PC-9 (cell line): ENCODE measurements around the gene ZC3H12A. TPM values are rescaled to one million over a fixed set of nuclear protein-coding genes. Genes with fewer than 3 reads are reported as not detected.
A peak's percentile ranks its signal among the peaks of the same experiment; 100 is the strongest.

Experiments used
- BruUV-seq: library from RNA; stranded (reverse); fragments of 400-500 nt; replicated peaks from 2 replicates; lab custom pipeline; 2021; lab: Mats Ljungman, UMichigan
- CTCF ChIA-PET: fragments of 300-600 bp; sonication (Branson Sonifier 250); formaldehyde crosslinking; loops from one replicate; lab custom pipeline; 2022; ENCODE audit warnings: antibody characterized with exemption; lab: Charles Lee
- POLR2A ChIA-PET: fragments of 300-600 bp; sonication (Branson Sonifier 250); formaldehyde crosslinking; loops from one replicate; lab custom pipeline; 2022; ENCODE audit warnings: antibody characterized with exemption; ENCODE audit not compliant: unreplicated experiment; lab: Charles Lee
- DNase-seq, 2 experiments: peaks; one replicate each; pipeline versions ENCODE4 v3.0.0 to v3.0.0-alpha.2; 2015 to 2022; ENCODE audit warnings: mixed read lengths in 1 of 2
- H2AFZ ChIP-seq: fragments of 200-600 bp; sonication (generic); 2 replicates; pipeline ENCODE4 v1.8.1; 2017; ENCODE audit warnings: antibody characterized with exemption
- H3F3A ChIP-seq: fragments of 200-600 bp; sonication (generic); 2 replicates; pipeline ENCODE4 v1.8.1; 2017; ENCODE audit warnings: antibody characterized with exemption, mild to moderate bottlenecking, low read depth; ENCODE audit not compliant: insufficient read depth
- H3K27ac ChIP-seq: fragments of 200-600 bp; sonication (generic); 2 replicates; pipeline ENCODE4 v1.6.1; 2016; ENCODE audit warnings: mixed run types
- H3K27me3 ChIP-seq: fragments of 200-600 bp; sonication (generic); 2 replicates; pipeline ENCODE4 v1.6.1; 2016; ENCODE audit warnings: low read depth, mixed run types; ENCODE audit not compliant: insufficient read depth
- H3K36me3 ChIP-seq: fragments of 200-600 bp; sonication (generic); 2 replicates; pipeline ENCODE4 v1.6.1; 2016; ENCODE audit warnings: low read depth, mixed run types
- H3K4me1 ChIP-seq: fragments of 200-600 bp; sonication (generic); replicated peaks from 2 replicates; pipeline ENCODE4 v1.6.1; 2016; ENCODE audit warnings: mixed run types; ENCODE audit not compliant: insufficient read depth
- H3K4me2 ChIP-seq: fragments of 200-600 bp; sonication (generic); 2 replicates; pipeline ENCODE4 v1.6.1; 2017; ENCODE audit warnings: mixed run types
- H3K4me3 ChIP-seq: fragments of 200-600 bp; sonication (generic); 2 replicates; pipeline ENCODE4 v1.6.1; 2016; ENCODE audit warnings: mixed run types
- H3K79me2 ChIP-seq: fragments of 200-600 bp; sonication (generic); 2 replicates; pipeline ENCODE4 v1.6.1; 2017; ENCODE audit warnings: low read depth, mixed run types
- H3K9me2 ChIP-seq: fragments of 200-600 bp; sonication (generic); 2 replicates; pipeline ENCODE4 v1.8.1; 2017; ENCODE audit warnings: mild to moderate bottlenecking; ENCODE audit not compliant: insufficient read depth
- H3K9me3 ChIP-seq: fragments of 200-600 bp; sonication (generic); 2 replicates; pipeline ENCODE4 v1.8.1; 2016; ENCODE audit warnings: low read depth; ENCODE audit not compliant: insufficient read depth
- H4K20me1 ChIP-seq: fragments of 200-600 bp; sonication (generic); 2 replicates; pipeline ENCODE4 v1.8.1; 2017; ENCODE audit not compliant: insufficient read depth
- CTCF ChIP-seq: fragments of 200-600 bp; sonication (generic); conservative IDR thresholded peaks from 2 replicates; pipeline ENCODE4 v1.6.1; 2017; ENCODE audit warnings: mixed run types, antibody characterized with exemption, mild to moderate bottlenecking, moderate library complexity
- EZH2 ChIP-seq: fragments of 200-600 bp; sonication (generic); IDR thresholded peaks from 2 replicates; pipeline ENCODE4 v1.8.0; 2017; ENCODE audit warnings: antibody characterized with exemption, low read depth
- intact Hi-C: fragments of 100-400 bp; cut with micrococcal nuclease; formaldehyde crosslinking; loops from one replicate; pipeline ENCODE4 v1.10.0; 2022; ENCODE audit not compliant: unreplicated experiment
- microRNA-seq: library from miRNA; unstranded; fragments of <30 nt; microRNA quantifications from one replicate; pipeline ENCODE4 v1.2.0, GENCODE V29; 2021; ENCODE audit warnings: borderline number of aligned reads, borderline replicate concordance
- total RNA-seq: library from RNA; stranded (reverse); gene quantifications from 2 replicates; pipeline ENCODE4 v1.2.3, GENCODE V29; 2021

The ZC3H12A gene
- total RNA-seq, 1 experiment from 2014 or later, result 18.7 TPM

- no peaks in the 10 kb centered on the region for H3K9me3 ChIP-seq
- intact Hi-C loops, result loop anchor here (1.0 to 5.0 kb wide), 3 partner anchors 19 to 64 kb away; partner anchors contain the start of genes GNL2 and MEAF6
- no TSS peak for BruUV-seq
- CTCF ChIA-PET, result interaction anchor here (0.5 to 1.1 kb wide), 2 partner anchors 19 to 1034 kb away, joined by 3 to 7 read pairs; no protein-coding TSS in a partner anchor
- H3K4me3 ChIP-seq, result no peak overlapping the region
- H4K20me1 ChIP-seq, result peaks cover 12% of the 10 kb centered on the region; the same call in 1 of the 2 replicates
- no peak overlapping the region for H2AFZ ChIP-seq
- peaks cover 27% of the 10 kb centered on the region for H3K79me2 ChIP-seq
- TF ChIP-seq CTCF, result no peak
- TF ChIP-seq EZH2, result no peak
- DNase-seq, result no peak
- peak overlapping the region; percentile 89 for H3K27ac ChIP-seq
- H3K27me3 ChIP-seq, result no peaks in the 10 kb centered on the region
- peaks cover 13% of the 10 kb centered on the region for H3K36me3 ChIP-seq
- POLR2A ChIA-PET, result interaction anchor here (0.6 kb wide), 2 partner anchors 13 to 58 kb away, joined by 3 to 10 read pairs; no protein-coding TSS in a partner anchor
- H3K4me2 ChIP-seq, result peak overlapping the region; percentile 52
- peaks cover 48% of the 10 kb centered on the region for H3K4me1 ChIP-seq
- peaks cover 55% of the 10 kb centered on the region for H3F3A ChIP-seq
- peaks cover 3% of the 10 kb centered on the region; the same call in 1 of the 2 replicates for H3K9me2 ChIP-seq
Measured at GRCh38 chr1:37533317-37534093, 59.1 kb downstream of the ZC3H12A start.

Small RNA genes within 50 kb of the gene (microRNA-seq; reads per million reads assigned to microRNA genes)
- gene MIR5581 (2.7 reads per million), gene MIR6732 (not detected)

Other genes starting within 250 kb of the ZC3H12A start
- gene MEAF6, start 40.2 kb downstream of the ZC3H12A start, total RNA-seq, result 72.3 and 88.7 TPM in 2 replicates
- 23.5 and 32.5 TPM in 2 replicates for gene SNIP1, start 79.7 kb downstream of the ZC3H12A start, total RNA-seq
- gene DNALI1, start 82.4 kb downstream of the ZC3H12A start, total RNA-seq, result not detected in 2 replicates
- 51.3 and 51.9 TPM in 2 replicates for gene GNL2, start 121.4 kb downstream of the ZC3H12A start, total RNA-seq
- gene RSPO1, start 160.3 kb downstream of the ZC3H12A start, total RNA-seq, result not detected in 2 replicates
- gene CDCA8, start 217.9 kb downstream of the ZC3H12A start, total RNA-seq, result 42.8 and 57.9 TPM in 2 replicates